Hematopoietic multipotent progenitor cell treated with erythropoietin and hydrocortisone succinate and interleukin-3 and kit ligand, for 4 days (in vitro differentiated cells): ENCODE data around the gene TEX50.
"Not testable (repeated sequence)": the region's sequence is repeated elsewhere in the genome, so short reads cannot be mapped to it uniquely, and the experiment has no call there.

Experiments used
- DNase-seq: peaks from one replicate; pipeline ENCODE4 v3.0.0-alpha.2; 2015

The TEX50 gene

GRCh38 chr1:173663159-173663558, 28.0 kb downstream of the TEX50 start:
- peak; percentile 53 for DNase-seq

DNA sequence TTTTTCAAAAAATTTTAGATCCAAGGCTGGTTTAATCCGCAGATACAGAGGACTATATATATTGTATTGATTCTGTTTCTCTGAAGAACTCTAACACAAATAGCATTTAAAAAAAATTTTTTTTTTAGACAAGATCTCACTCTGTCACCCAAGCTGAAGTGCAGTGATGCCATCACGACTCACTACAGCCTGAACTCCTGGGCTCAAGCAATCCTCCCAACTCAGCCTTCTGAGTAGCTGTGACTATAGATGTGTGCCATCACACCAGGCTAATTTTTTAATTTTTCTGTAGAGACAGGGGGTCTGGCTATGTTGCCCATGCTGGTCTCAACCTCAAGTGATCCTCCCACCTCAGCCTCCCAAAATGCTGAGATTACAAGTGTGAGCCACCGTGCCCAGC, 31.5 kb downstream of the TEX50 start:
- DNase-seq = no peak

DNA sequence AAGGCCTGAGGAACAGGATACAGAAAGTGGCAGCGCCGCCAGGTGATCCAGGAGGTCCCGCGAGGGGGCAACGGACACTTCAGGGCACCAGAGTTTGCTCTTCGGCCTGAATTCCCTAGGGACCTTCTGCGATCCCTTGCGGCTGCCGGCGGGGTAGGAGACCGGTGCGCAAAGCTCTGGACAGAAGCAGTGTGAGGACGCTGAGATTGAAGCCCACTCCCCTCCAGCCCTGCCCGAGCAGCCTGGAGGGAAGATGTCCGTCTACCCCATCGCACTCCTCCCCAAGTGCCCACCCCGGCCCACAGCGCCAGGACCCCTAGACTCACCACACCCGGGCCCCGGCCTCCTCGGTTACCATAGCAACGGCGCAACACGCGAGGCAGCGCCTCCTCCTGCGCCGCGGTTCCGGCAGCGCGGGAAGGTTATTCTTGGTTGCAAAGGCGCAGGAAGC, 34.4 kb downstream of the TEX50 start, which contains the start of gene ANKRD45:
ANKRD45 (minus strand) TSS at position 361 of the 451 bp plus-strand sequence. CDS start 10,433 bp downstream, outside the sequence.
- DNase-seq = peak; percentile 74

DNA sequence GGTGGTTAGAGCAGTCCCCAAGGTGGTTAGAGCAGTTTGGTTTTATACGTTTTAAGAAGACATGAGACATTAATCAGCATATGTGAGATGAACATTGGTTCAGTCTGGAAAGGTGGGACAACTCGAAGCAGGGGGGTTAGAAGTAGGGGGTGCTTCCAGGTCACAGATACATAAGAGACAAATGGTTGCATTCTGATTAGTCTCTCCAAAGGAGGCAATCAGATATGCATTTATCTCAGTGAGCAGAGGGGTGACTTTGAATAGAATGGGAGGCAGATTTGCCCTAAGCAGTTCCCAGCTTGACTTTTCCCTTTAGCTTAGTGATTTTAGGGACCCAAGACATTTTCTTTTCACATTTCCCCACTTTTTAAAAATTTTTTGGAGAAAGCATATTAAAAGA, 39.4 kb downstream of the TEX50 start:
- DNase-seq = not testable (repeated sequence)

GRCh38 chr1:173680152-173680551, 45.0 kb downstream of the TEX50 start:
- DNase-seq = not testable (repeated sequence)

- DNase-seq = no peak
Observed at GRCh38 chr1:173682184-173682583, 47.0 kb downstream of the TEX50 start.

- not testable (repeated sequence) for DNase-seq
Observed at GRCh38 chr1:173683838-173684237, 48.7 kb downstream of the TEX50 start.

DNA sequence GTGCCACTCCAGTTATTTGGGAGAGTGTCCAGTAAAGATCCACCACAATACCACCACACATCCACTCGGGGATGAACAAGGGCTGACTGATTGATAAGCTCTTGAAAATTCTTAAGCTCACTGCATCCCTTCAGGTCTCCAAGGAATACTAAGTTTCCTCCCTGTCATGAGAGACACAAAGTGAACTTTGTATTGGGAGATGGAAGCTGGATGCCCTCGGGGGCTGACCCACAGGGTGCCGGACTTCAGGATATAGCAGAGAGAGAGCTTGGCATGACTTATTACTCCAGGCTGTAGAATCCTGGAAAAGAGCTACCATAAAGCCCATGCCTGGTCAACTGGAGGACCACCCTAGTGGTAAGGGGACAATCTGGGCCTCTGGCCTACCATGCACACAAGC, 50.0 kb downstream of the TEX50 start:
- not testable (repeated sequence) for DNase-seq
